HepG2 (cell line): ENCODE results near the gene TMEM164. TPM values are rescaled to one million over a fixed set of nuclear protein-coding genes. Genes with fewer than 3 reads are reported as not detected.

ENCODE experiments used
- ATAC-seq: fragments of 200-7000 bp; cut with Tn5 transposase; 3 replicates; pipeline ENCODE4 v1.9.1; 2020; ENCODE audit warnings: mild to moderate bottlenecking, moderate library complexity
- BruUV-seq: library from RNA; stranded (reverse); fragments of 400-500 nt; replicated peaks from 2 replicates; lab custom pipeline; 2021; lab: Mats Ljungman, UMichigan
- CTCF ChIA-PET: fragments of 300-600 bp; formaldehyde crosslinking; extraction: SDS; loops from one replicate; lab custom pipeline; 2021; ENCODE audit warnings: low total read pairs, inconsistent platforms, low intra/inter-chr PET ratio; lab: Yijun Ruan, JAX
- POLR2A ChIA-PET: fragments of 350-600 bp; sonication (Branson Sonifier 250); formaldehyde crosslinking; loops from one replicate; lab custom pipeline; 2020; ENCODE audit warnings: antibody characterized with exemption, inconsistent platforms; lab: Yijun Ruan, JAX
- DNase-seq: peaks from one replicate; pipeline ENCODE4 v3.0.0-alpha.2; 2015; ENCODE audit warnings: low spot score
- FAIRE-seq: peaks from 3 replicates; lab custom pipeline; 2011; peaks lifted over from hg19 to GRCh38; lab: Jason Lieb, UNC
- H2AFZ ChIP-seq: one replicate; pipeline ENCODE4 v1.6.1; 2011; ENCODE audit warnings: low read length, inconsistent platforms
- H3K27ac ChIP-seq: fragments of 300-600 bp; 3 replicates; pipeline ENCODE4 v1.8.0; 2011; ENCODE audit warnings: mixed run types, mild to moderate bottlenecking, mixed read lengths, low read length, inconsistent platforms; ENCODE audit not compliant: insufficient read depth; ENCODE audit errors: extremely low read length
- H3K27me3 ChIP-seq, 2 experiments: fragments of 200-600 bp in 1 of 2; 2 replicates in 1 of 2; 3 replicates in 1 of 2; pipeline versions ENCODE4 v1.6.0 to v1.8.0; 2011; ENCODE audit warnings: low read length in 2 of 2, mild to moderate bottlenecking in 2 of 2, moderate library complexity in 2 of 2, inconsistent platforms in 1 of 2; ENCODE audit not compliant: insufficient read depth in 2 of 2, control insufficient read depth in 1 of 2
- H3K36me3 ChIP-seq, 2 experiments: fragments of 200-600 bp in 1 of 2; replicated peaks in 1 of 2; 2 replicates in 1 of 2; 3 replicates in 1 of 2; pipeline versions ENCODE4 v1.5.1 to v1.8.0; 2011; ENCODE audit warnings: low read length in 2 of 2, inconsistent platforms in 1 of 2; ENCODE audit not compliant: insufficient read depth in 2 of 2, control insufficient read depth in 1 of 2
- H3K4me1 ChIP-seq: 2 replicates; pipeline ENCODE4 v1.5.1; 2012; ENCODE audit warnings: low read length, inconsistent platforms; ENCODE audit not compliant: insufficient read depth
- H3K4me2 ChIP-seq: 2 replicates; pipeline ENCODE4 v1.6.0; 2011; ENCODE audit warnings: low read depth, low read length, inconsistent platforms
- H3K4me3 ChIP-seq, 3 experiments: fragments of 200-600 bp in 1 of 3; sonication (generic), shearing (Covaris generic) in 1 of 3; replicated peaks in 1 of 3; 2 replicates each; pipeline ENCODE4 v1.5.1; 2011 to 2016; ENCODE audit warnings: low read length in 3 of 3, inconsistent platforms in 2 of 3, low read depth in 2 of 3, mild to moderate bottlenecking in 2 of 3, control low read depth in 1 of 3, mixed read lengths in 1 of 3; ENCODE audit not compliant: insufficient read depth in 1 of 3
- H3K79me2 ChIP-seq: one replicate; pipeline ENCODE4 v1.6.1; 2011; ENCODE audit warnings: low read length, inconsistent platforms; ENCODE audit not compliant: insufficient read depth
- H3K9ac ChIP-seq: 2 replicates; pipeline ENCODE4 v1.6.0; 2011; ENCODE audit warnings: mild to moderate bottlenecking, low read depth, low read length, inconsistent platforms; ENCODE audit not compliant: insufficient read depth
- H3K9me3 ChIP-seq: 2 replicates; pipeline ENCODE4 v1.5.1; 2012; ENCODE audit warnings: mild to moderate bottlenecking, low read length
- H4K20me1 ChIP-seq: 2 replicates; pipeline ENCODE4 v1.6.0; 2011; ENCODE audit warnings: inconsistent platforms, mild to moderate bottlenecking, low read length, moderate library complexity; ENCODE audit not compliant: insufficient read depth
- FOXM1 ChIP-seq: sonication (generic); formaldehyde crosslinking; IDR thresholded peaks from 2 replicates; pipeline ENCODE4 v1.5.0; 2020; ENCODE audit warnings: missing genetic modification reagents
- MAZ ChIP-seq, 2 experiments: sonication (generic) in 1 of 2; formaldehyde crosslinking in 1 of 2; IDR thresholded peaks; 2 replicates each; pipeline versions ENCODE4 v1.5.0 to v1.6.1; 2012 to 2020; ENCODE audit warnings: low read depth in 2 of 2, mild to moderate bottlenecking in 2 of 2, borderline replicate concordance in 1 of 2, improper control_type of control experiment in 1 of 2, low read length in 1 of 2, missing genetic modification reagents in 1 of 2, moderate library complexity in 1 of 2
- MEIS1 ChIP-seq: sonication (generic); formaldehyde crosslinking; IDR thresholded peaks from 2 replicates; pipeline ENCODE4 v1.9.0; 2021; ENCODE audit warnings: mild to moderate bottlenecking, missing genetic modification reagents, moderate library complexity, borderline replicate concordance
- NR2F2 ChIP-seq: IDR thresholded peaks from 2 replicates; pipeline ENCODE4 v1.6.1; 2012; ENCODE audit warnings: low read depth, inconsistent platforms, borderline replicate concordance
- PCBP2 ChIP-seq: fragments of 200-400 bp; formaldehyde crosslinking; optimal IDR thresholded peaks from 2 replicates; pipeline ENCODE3; 2018; ENCODE audit warnings: low read length, low read depth; ENCODE audit not compliant: poor library complexity, severe bottlenecking
- SRY ChIP-seq: sonication (generic); formaldehyde crosslinking; IDR thresholded peaks from 2 replicates; pipeline ENCODE4 v1.8.0; 2022; ENCODE audit warnings: mild to moderate bottlenecking, missing genetic modification reagents
- ZNF101 ChIP-seq: sonication (generic); formaldehyde crosslinking; IDR thresholded peaks from 2 replicates; pipeline ENCODE4 v1.4.0; 2020; ENCODE audit warnings: mild to moderate bottlenecking, low read depth, missing genetic modification reagents, borderline replicate concordance
- ZNF256 ChIP-seq: sonication (generic); formaldehyde crosslinking; conservative IDR thresholded peaks from 2 replicates; pipeline ENCODE4 v1.4.0; 2020; ENCODE audit warnings: missing genetic modification reagents
- ZNF460 ChIP-seq: sonication (generic); formaldehyde crosslinking; IDR thresholded peaks from 2 replicates; pipeline ENCODE4 v1.5.1; 2020; ENCODE audit warnings: missing genetic modification reagents, mild to moderate bottlenecking, borderline replicate concordance
- ZNF720 ChIP-seq: sonication (generic); formaldehyde crosslinking; IDR thresholded peaks from 2 replicates; pipeline ENCODE4 v1.4.0; 2020; ENCODE audit warnings: missing genetic modification reagents
- WGBS: methylation state at CpG from one replicate; pipeline ENCODE4 v1.1.6; 2017; ENCODE audit warnings: low lambda C conversion rate; 5-methylcytosine and 5-hydroxymethylcytosine counted together
- in situ Hi-C: cut with HindIII; loops from 2 replicates; pipeline ENCODE4 v1.10.0; 2017; ENCODE audit warnings: low pct_unique_long_range_greater_than_20kb; ENCODE audit not compliant: extremely low pct_ligation_motif_present
- intact Hi-C: fragments of 100-400 bp; cut with micrococcal nuclease; formaldehyde crosslinking; loops from one replicate; pipeline ENCODE4 v1.10.0; 2022; ENCODE audit not compliant: unreplicated experiment
- polyA plus RNA-seq, 8 experiments: library from polyadenylated mRNA; depleted of rRNA in 3 of 8; stranded (reverse) in 7 of 8; unstranded in 1 of 8; fragments of >200 nt; fragmentation: Illumina TruSeq in 4 of 8; extraction: Trizol in 4 of 8; gene quantifications; 2 replicates each; pipeline versions ENCODE4 v1.2.1 to v1.2.3, GENCODE V29; 2011 to 2016; ENCODE audit warnings: low read depth in 4 of 8, missing spikeins in 1 of 8, mixed read lengths in 1 of 8; ENCODE audit not compliant: insufficient read depth in 1 of 8
- total RNA-seq, 5 experiments: library from RNA; depleted of rRNA; stranded (reverse); fragments of >200 nt; fragmentation: Illumina TruSeq; extraction: Trizol; gene quantifications; 2 replicates each; pipeline ENCODE4 v1.2.3, GENCODE V29; 2016; ENCODE audit warnings: low read depth in 1 of 5
- TF ChIP-seq, protein P1 (sequence below): sonication (generic); formaldehyde crosslinking; IDR thresholded peaks from 2 replicates; pipeline ENCODE4 v1.4.0; 2020; ENCODE audit warnings: missing genetic modification reagents, borderline replicate concordance
- TF ChIP-seq, protein P2 (sequence below): sonication (generic); formaldehyde crosslinking; IDR thresholded peaks from 2 replicates; pipeline ENCODE4 v1.4.0; 2020; ENCODE audit warnings: missing genetic modification reagents, borderline replicate concordance
- TF ChIP-seq, protein P3 (sequence below): IDR thresholded peaks from 2 replicates; pipeline ENCODE4 v1.6.1; 2012; ENCODE audit warnings: low read depth, low read length, improper control_type of control experiment

TMEM164 gene
- total and polyA plus RNA-seq, 2 of the 13 experiments (the other 11 are each of a cell fraction or from before 2014, with no cell fraction given) = 5.8 to 13.2 TPM

DNA sequence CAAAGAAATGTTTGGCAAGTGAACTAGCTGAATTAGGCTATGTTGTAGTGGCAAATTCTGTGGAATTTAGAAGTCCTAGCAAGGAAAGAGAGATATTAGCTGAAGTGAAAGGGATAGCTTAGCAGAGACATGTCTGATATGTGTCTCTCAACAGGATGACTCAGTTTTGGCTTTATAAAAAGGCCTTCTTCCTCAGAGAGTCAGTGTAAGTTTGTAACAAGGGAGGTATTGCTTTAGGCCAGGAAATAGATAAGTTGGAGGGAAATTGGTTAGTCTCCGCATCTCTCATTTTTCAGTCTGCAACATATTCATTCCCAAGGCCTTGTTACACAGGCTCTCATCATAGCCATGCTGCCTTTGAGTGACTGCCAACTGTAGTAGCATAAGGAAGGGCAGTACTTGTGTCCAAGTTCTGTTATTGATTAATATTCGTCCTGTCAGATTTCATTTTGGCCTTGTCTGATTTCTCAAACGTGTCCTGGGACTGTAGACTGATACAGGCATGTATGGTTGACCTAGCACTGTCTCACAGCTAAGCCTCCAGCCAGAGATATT is 4.0 kb downstream of the TMEM164 start:
- peaks cover 23% of the 10 kb centered on the region for H3K4me1 ChIP-seq
- ChIA-PET POLR2A (no interaction called here), CTCF (no interaction called here)
- no peak overlapping the region for H3K27ac ChIP-seq
- no peaks in the 10 kb centered on the region for H4K20me1 ChIP-seq
- 83% methylated on average over 2 of the region's 3 CpGs for WGBS
- H3K36me3 ChIP-seq = no peaks in the 10 kb centered on the region
- DNase-seq (no peak), FAIRE-seq (no peak), ATAC-seq (no peak)
- no peaks in the 10 kb centered on the region for H3K79me2 ChIP-seq
- H3K27me3 ChIP-seq = no peaks in the 10 kb centered on the region
- no peak overlapping the region for H2AFZ ChIP-seq
- H3K4me2 ChIP-seq = no peak overlapping the region
- H3K9ac ChIP-seq = no peak overlapping the region
- no TSS peak for BruUV-seq
- intact Hi-C loops = no loop called here
- H3K4me3 ChIP-seq = no peak overlapping the region
- no peaks in the 10 kb centered on the region for H3K9me3 ChIP-seq
- in situ Hi-C loops = no loop called here
- TF ChIP-seq, protein P1, sequence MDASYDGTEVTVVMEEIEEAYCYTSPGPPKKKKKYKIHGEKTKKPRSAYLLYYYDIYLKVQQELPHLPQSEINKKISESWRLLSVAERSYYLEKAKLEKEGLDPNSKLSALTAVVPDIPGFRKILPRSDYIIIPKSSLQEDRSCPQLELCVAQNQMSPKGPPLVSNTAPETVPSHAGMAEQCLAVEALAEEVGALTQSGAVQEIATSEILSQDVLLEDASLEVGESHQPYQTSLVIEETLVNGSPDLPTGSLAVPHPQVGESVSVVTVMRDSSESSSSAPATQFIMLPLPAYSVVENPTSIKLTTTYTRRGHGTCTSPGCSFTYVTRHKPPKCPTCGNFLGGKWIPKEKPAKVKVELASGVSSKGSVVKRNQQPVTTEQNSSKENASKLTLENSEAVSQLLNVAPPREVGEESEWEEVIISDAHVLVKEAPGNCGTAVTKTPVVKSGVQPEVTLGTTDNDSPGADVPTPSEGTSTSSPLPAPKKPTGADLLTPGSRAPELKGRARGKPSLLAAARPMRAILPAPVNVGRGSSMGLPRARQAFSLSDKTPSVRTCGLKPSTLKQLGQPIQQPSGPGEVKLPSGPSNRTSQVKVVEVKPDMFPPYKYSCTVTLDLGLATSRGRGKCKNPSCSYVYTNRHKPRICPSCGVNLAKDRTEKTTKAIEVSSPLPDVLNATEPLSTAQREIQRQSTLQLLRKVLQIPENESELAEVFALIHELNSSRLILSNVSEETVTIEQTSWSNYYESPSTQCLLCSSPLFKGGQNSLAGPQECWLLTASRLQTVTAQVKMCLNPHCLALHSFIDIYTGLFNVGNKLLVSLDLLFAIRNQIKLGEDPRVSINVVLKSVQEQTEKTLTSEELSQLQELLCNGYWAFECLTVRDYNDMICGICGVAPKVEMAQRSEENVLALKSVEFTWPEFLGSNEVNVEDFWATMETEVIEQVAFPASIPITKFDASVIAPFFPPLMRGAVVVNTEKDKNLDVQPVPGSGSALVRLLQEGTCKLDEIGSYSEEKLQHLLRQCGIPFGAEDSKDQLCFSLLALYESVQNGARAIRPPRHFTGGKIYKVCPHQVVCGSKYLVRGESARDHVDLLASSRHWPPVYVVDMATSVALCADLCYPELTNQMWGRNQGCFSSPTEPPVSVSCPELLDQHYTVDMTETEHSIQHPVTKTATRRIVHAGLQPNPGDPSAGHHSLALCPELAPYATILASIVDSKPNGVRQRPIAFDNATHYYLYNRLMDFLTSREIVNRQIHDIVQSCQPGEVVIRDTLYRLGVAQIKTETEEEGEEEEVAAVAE (CRISPR knock-in tag) = no peak
- no peak for TF ChIP-seq ZNF256 (CRISPR knock-in tag)
- TF ChIP-seq PCBP2 = no peak
- no peak for TF ChIP-seq SRY
- TF ChIP-seq ZNF720 (CRISPR knock-in tag) = no peak
- no peak for TF ChIP-seq ZNF101 (CRISPR knock-in tag)
- TF ChIP-seq NR2F2 = no peak
- TF ChIP-seq MEIS1 (CRISPR knock-in tag) = no peak
- no peak for TF ChIP-seq MAZ (IDR thresholded peaks at IDR 0.05; ENCODE audit: borderline replicate concordance, low read depth, low read length)
- no peak for TF ChIP-seq MAZ (CRISPR knock-in tag; IDR thresholded peaks at IDR 0.05; ENCODE audit: low read depth)
- TF ChIP-seq, protein P2, sequence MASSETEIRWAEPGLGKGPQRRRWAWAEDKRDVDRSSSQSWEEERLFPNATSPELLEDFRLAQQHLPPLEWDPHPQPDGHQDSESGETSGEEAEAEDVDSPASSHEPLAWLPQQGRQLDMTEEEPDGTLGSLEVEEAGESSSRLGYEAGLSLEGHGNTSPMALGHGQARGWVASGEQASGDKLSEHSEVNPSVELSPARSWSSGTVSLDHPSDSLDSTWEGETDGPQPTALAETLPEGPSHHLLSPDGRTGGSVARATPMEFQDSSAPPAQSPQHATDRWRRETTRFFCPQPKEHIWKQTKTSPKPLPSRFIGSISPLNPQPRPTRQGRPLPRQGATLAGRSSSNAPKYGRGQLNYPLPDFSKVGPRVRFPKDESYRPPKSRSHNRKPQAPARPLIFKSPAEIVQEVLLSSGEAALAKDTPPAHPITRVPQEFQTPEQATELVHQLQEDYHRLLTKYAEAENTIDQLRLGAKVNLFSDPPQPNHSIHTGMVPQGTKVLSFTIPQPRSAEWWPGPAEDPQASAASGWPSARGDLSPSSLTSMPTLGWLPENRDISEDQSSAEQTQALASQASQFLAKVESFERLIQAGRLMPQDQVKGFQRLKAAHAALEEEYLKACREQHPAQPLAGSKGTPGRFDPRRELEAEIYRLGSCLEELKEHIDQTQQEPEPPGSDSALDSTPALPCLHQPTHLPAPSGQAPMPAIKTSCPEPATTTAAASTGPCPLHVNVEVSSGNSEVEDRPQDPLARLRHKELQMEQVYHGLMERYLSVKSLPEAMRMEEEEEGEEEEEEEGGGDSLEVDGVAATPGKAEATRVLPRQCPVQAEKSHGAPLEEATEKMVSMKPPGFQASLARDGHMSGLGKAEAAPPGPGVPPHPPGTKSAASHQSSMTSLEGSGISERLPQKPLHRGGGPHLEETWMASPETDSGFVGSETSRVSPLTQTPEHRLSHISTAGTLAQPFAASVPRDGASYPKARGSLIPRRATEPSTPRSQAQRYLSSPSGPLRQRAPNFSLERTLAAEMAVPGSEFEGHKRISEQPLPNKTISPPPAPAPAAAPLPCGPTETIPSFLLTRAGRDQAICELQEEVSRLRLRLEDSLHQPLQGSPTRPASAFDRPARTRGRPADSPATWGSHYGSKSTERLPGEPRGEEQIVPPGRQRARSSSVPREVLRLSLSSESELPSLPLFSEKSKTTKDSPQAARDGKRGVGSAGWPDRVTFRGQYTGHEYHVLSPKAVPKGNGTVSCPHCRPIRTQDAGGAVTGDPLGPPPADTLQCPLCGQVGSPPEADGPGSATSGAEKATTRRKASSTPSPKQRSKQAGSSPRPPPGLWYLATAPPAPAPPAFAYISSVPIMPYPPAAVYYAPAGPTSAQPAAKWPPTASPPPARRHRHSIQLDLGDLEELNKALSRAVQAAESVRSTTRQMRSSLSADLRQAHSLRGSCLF (CRISPR knock-in tag) = no peak
- TF ChIP-seq, protein P3, sequence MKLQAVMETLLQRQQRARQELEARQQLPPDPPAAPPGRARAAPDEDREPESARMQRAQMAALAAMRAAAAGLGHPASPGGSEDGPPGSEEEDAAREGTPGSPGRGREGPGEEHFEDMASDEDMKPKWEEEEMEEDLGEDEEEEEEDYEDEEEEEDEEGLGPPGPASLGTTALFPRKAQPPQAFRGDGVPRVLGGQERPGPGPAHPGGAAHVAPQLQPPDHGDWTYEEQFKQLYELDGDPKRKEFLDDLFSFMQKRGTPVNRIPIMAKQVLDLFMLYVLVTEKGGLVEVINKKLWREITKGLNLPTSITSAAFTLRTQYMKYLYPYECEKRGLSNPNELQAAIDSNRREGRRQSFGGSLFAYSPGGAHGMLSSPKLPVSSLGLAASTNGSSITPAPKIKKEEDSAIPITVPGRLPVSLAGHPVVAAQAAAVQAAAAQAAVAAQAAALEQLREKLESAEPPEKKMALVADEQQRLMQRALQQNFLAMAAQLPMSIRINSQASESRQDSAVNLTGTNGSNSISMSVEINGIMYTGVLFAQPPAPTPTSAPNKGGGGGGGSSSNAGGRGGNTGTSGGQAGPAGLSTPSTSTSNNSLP = no peak
- TF ChIP-seq FOXM1 (CRISPR knock-in tag) = no peak
- no peak for TF ChIP-seq ZNF460 (CRISPR knock-in tag)
